NCI-H82 treated with DMSO at 0.1 percent for 48 hours (cell line): ENCODE measurements around the gene MEGF6.

ENCODE experiments used
- DNase-seq: peaks from one replicate; lab custom pipeline; 2025; ENCODE audit not compliant: unreplicated experiment; lab: John Stamatoyannopoulos, UW

Gene MEGF6

GRCh38 chr1:3644273-3644672, 33.0 kb upstream of the MEGF6 start:
- DNase-seq = no peak

GRCh38 chr1:3642919-3643675, 31.8 kb upstream of the MEGF6 start:
- no peak for DNase-seq

- DNase-seq = no peak
Measured at GRCh38 chr1:3641816-3642215, 30.5 kb upstream of the MEGF6 start.

GRCh38 chr1:3641046-3641760, 29.9 kb upstream of the MEGF6 start:
- DNase-seq = no peak

- no peak for DNase-seq
Measured at GRCh38 chr1:3640121-3640837, 29.0 kb upstream of the MEGF6 start.

GRCh38 chr1:3639397-3639911, 28.1 kb upstream of the MEGF6 start:
- DNase-seq = no peak

GRCh38 chr1:3638676-3639075, 27.4 kb upstream of the MEGF6 start:
- no peak for DNase-seq

GRCh38 chr1:3638027-3638426, 26.7 kb upstream of the MEGF6 start:
- DNase-seq = no peak

- no peak for DNase-seq
Measured at GRCh38 chr1:3636531-3636930, 25.2 kb upstream of the MEGF6 start.

- DNase-seq = no peak
Measured at GRCh38 chr1:3636080-3636479, 24.8 kb upstream of the MEGF6 start.

- DNase-seq = no peak
Measured at GRCh38 chr1:3634059-3634800, 22.9 kb upstream of the MEGF6 start.

- DNase-seq = no peak
Measured at GRCh38 chr1:3633344-3634058, 22.2 kb upstream of the MEGF6 start.

- no peak for DNase-seq
Measured at GRCh38 chr1:3632716-3633343, 21.5 kb upstream of the MEGF6 start.

GRCh38 chr1:3632298-3632697, 21.0 kb upstream of the MEGF6 start:
- DNase-seq = no peak

GRCh38 chr1:3631320-3632260, 20.3 kb upstream of the MEGF6 start:
- DNase-seq = no peak

- DNase-seq = peak; percentile 30
Measured at GRCh38 chr1:3630914-3631313, 19.6 kb upstream of the MEGF6 start.

GRCh38 chr1:3630161-3630611, 18.9 kb upstream of the MEGF6 start:
- DNase-seq = no peak

GRCh38 chr1:3629561-3630160, 18.4 kb upstream of the MEGF6 start:
- no peak for DNase-seq
